HEK293 (cell line): Measurements from ENCODE around the gene PAX2.

ENCODE experiments used
- CTCF ChIA-PET: fragments of 350-600 bp; formaldehyde crosslinking; extraction: SDS; loops from one replicate; lab custom pipeline; 2021; ENCODE audit warnings: antibody characterized with exemption; lab: Yijun Ruan, JAX
- POLR2A ChIA-PET: fragments of 300-600 bp; formaldehyde crosslinking; extraction: SDS; loops from one replicate; lab custom pipeline; 2020; ENCODE audit warnings: antibody characterized with exemption, inconsistent platforms; lab: Yijun Ruan, JAX
- H3K27ac ChIP-seq: fragments of 200-500 bp; sonication (Bioruptor generic); 2 replicates; pipeline ENCODE4 v1.5.1; 2014; ENCODE audit warnings: low read depth, low read length, control low read depth, inconsistent platforms; ENCODE audit errors: extremely low read depth
- H3K36me3 ChIP-seq, 2 experiments: fragments of 200-500 bp in 1 of 2; sonication (Bioruptor generic) in 1 of 2; 1 replicate in 1 of 2; 2 replicates in 1 of 2; pipeline ENCODE4 v1.5.1; 2014 to 2017; ENCODE audit warnings: inconsistent platforms in 2 of 2, low read length in 2 of 2; ENCODE audit not compliant: control insufficient read depth in 2 of 2, insufficient read depth in 1 of 2
- H3K4me1 ChIP-seq: fragments of 200-500 bp; sonication (Bioruptor generic); 2 replicates; pipeline ENCODE4 v1.5.1; 2014; ENCODE audit warnings: mild to moderate bottlenecking, low read length, inconsistent platforms; ENCODE audit not compliant: control insufficient read depth, insufficient read depth
- H3K4me3 ChIP-seq: 2 replicates; pipeline ENCODE4 v1.5.1; 2011; ENCODE audit warnings: low read depth, mild to moderate bottlenecking, control low read depth, low read length, moderate library complexity
- H3K9me3 ChIP-seq: fragments of 200-500 bp; sonication (Bioruptor generic); 2 replicates; pipeline ENCODE4 v1.5.1; 2014; ENCODE audit warnings: low read depth, low read length, inconsistent platforms; ENCODE audit not compliant: control insufficient read depth, insufficient read depth
- EGR2 ChIP-seq: fragments of 450-650 bp; formaldehyde crosslinking; IDR thresholded peaks from 2 replicates; pipeline ENCODE4 v1.5.1; 2016; ENCODE audit warnings: low read depth, missing biosample characterization, missing genetic modification characterization
- GLI2 ChIP-seq: fragments of 450-650 bp; formaldehyde crosslinking; IDR thresholded peaks from 2 replicates; pipeline ENCODE4; 2017; ENCODE audit warnings: missing biosample characterization, missing genetic modification characterization, low read depth, borderline replicate concordance
- HOXA7 ChIP-seq: sonication (generic); formaldehyde crosslinking; IDR thresholded peaks from 2 replicates; pipeline ENCODE4 v1.8.1; 2022; ENCODE audit warnings: missing genetic modification reagents, borderline replicate concordance
- HOXC10 ChIP-seq: sonication (generic); formaldehyde crosslinking; IDR thresholded peaks from 2 replicates; pipeline ENCODE4 v1.8.1; 2023; ENCODE audit warnings: mild to moderate bottlenecking, missing genetic modification reagents
- KLF7 ChIP-seq: fragments of 450-650 bp; formaldehyde crosslinking; IDR thresholded peaks from 2 replicates; pipeline ENCODE4 v1.5.1; 2016; ENCODE audit warnings: missing biosample characterization, missing genetic modification characterization, borderline replicate concordance
- REPIN1 ChIP-seq: fragments of 450-650 bp; formaldehyde crosslinking; IDR thresholded peaks from 2 replicates; pipeline ENCODE4 v1.5.1; 2017; ENCODE audit warnings: missing biosample characterization, missing genetic modification characterization, low read depth
- ZBTB17 ChIP-seq: fragments of 450-650 bp; formaldehyde crosslinking; IDR thresholded peaks from 2 replicates; pipeline ENCODE4 v1.5.1; 2016; ENCODE audit warnings: missing biosample characterization, missing genetic modification characterization
- ZBTB48 ChIP-seq: fragments of 450-650 bp; formaldehyde crosslinking; IDR thresholded peaks from 2 replicates; pipeline ENCODE4 v1.5.1; 2016; ENCODE audit warnings: missing biosample characterization, missing genetic modification characterization
- ZEB2 ChIP-seq: fragments of 450-650 bp; formaldehyde crosslinking; IDR thresholded peaks from 2 replicates; pipeline ENCODE4 v1.5.1; 2016; ENCODE audit warnings: missing biosample characterization, missing genetic modification characterization
- ZFP41 ChIP-seq: fragments of 450-650 bp; formaldehyde crosslinking; IDR thresholded peaks from 2 replicates; pipeline ENCODE4 v1.5.1; 2016; ENCODE audit warnings: missing biosample characterization, missing genetic modification characterization, borderline replicate concordance
- ZNF114 ChIP-seq: fragments of 450-650 bp; formaldehyde crosslinking; IDR thresholded peaks from 2 replicates; pipeline ENCODE4 v1.5.0; 2017; ENCODE audit warnings: missing biosample characterization, missing genetic modification characterization
- ZNF138 ChIP-seq: fragments of 450-650 bp; formaldehyde crosslinking; IDR thresholded peaks from 2 replicates; pipeline ENCODE4 v1.5.1; 2016; ENCODE audit warnings: missing biosample characterization, missing genetic modification characterization, borderline replicate concordance
- ZNF140 ChIP-seq: fragments of 450-650 bp; formaldehyde crosslinking; IDR thresholded peaks from 2 replicates; pipeline ENCODE4 v1.5.1; 2016; ENCODE audit warnings: missing biosample characterization, missing genetic modification characterization
- ZNF174 ChIP-seq: fragments of 450-650 bp; formaldehyde crosslinking; IDR thresholded peaks from 2 replicates; pipeline ENCODE4 v1.5.0; 2017; ENCODE audit warnings: missing biosample characterization, mild to moderate bottlenecking, missing genetic modification characterization
- ZNF175 ChIP-seq: fragments of 450-650 bp; formaldehyde crosslinking; IDR thresholded peaks from 2 replicates; pipeline ENCODE4 v1.5.1; 2016; ENCODE audit warnings: missing biosample characterization, missing genetic modification characterization
- ZNF248 ChIP-seq: fragments of 450-650 bp; formaldehyde crosslinking; IDR thresholded peaks from 2 replicates; pipeline ENCODE4 v1.5.1; 2017; ENCODE audit warnings: missing biosample characterization, missing genetic modification characterization
- ZNF416 ChIP-seq: fragments of 450-650 bp; formaldehyde crosslinking; IDR thresholded peaks from 2 replicates; pipeline ENCODE4 v1.5.1; 2016; ENCODE audit warnings: missing biosample characterization, missing genetic modification characterization
- ZNF555 ChIP-seq: fragments of 450-650 bp; formaldehyde crosslinking; conservative IDR thresholded peaks from 2 replicates; pipeline ENCODE4 v1.5.1; 2017; ENCODE audit warnings: missing biosample characterization, mild to moderate bottlenecking, missing genetic modification characterization, inconsistent platforms
- ZNF561 ChIP-seq: fragments of 450-650 bp; IDR thresholded peaks from 2 replicates; pipeline ENCODE4 v1.5.1; 2018; ENCODE audit warnings: missing biosample characterization, missing genetic modification characterization, borderline replicate concordance
- ZNF610 ChIP-seq: fragments of 450-650 bp; formaldehyde crosslinking; IDR thresholded peaks from 2 replicates; pipeline ENCODE4 v1.5.1; 2016; ENCODE audit warnings: missing biosample characterization, missing genetic modification characterization, borderline replicate concordance
- ZNF654 ChIP-seq: fragments of 450-650 bp; formaldehyde crosslinking; IDR thresholded peaks from 2 replicates; pipeline ENCODE4 v1.5.1; 2016; ENCODE audit warnings: low read depth, missing biosample characterization, missing genetic modification characterization
- ZNF670 ChIP-seq: fragments of 450-650 bp; formaldehyde crosslinking; IDR thresholded peaks from 2 replicates; pipeline ENCODE4 v1.5.1; 2016; ENCODE audit warnings: missing biosample characterization, missing genetic modification characterization, low read depth
- ZNF701 ChIP-seq: fragments of 450-650 bp; formaldehyde crosslinking; IDR thresholded peaks from 2 replicates; pipeline ENCODE4 v1.5.1; 2016; ENCODE audit warnings: missing biosample characterization, missing genetic modification characterization
- ZNF843 ChIP-seq: fragments of 450-650 bp; formaldehyde crosslinking; IDR thresholded peaks from 2 replicates; pipeline ENCODE4 v1.5.1; 2016; ENCODE audit warnings: missing biosample characterization, missing genetic modification characterization
- ZSCAN23 ChIP-seq: fragments of 450-650 bp; formaldehyde crosslinking; IDR thresholded peaks from 2 replicates; pipeline ENCODE4 v1.5.1; 2016; ENCODE audit warnings: missing biosample characterization, missing genetic modification characterization
- TF ChIP-seq, protein P1 (sequence below): fragments of 450-650 bp; formaldehyde crosslinking; IDR thresholded peaks from 2 replicates; pipeline ENCODE4 v1.5.1; 2016; ENCODE audit warnings: missing biosample characterization, missing genetic modification characterization
- TF ChIP-seq, protein P2 (sequence below): fragments of 450-650 bp; formaldehyde crosslinking; IDR thresholded peaks from 2 replicates; pipeline ENCODE4 v1.5.1; 2016; ENCODE audit warnings: missing biosample characterization, missing genetic modification characterization
- TF ChIP-seq, protein P3 (sequence below): fragments of 450-650 bp; formaldehyde crosslinking; IDR thresholded peaks from 2 replicates; pipeline ENCODE4 v1.5.1; 2016; ENCODE audit warnings: missing biosample characterization, missing genetic modification characterization
- TF ChIP-seq, protein P4 (sequence below): fragments of 450-650 bp; formaldehyde crosslinking; IDR thresholded peaks from 2 replicates; pipeline ENCODE4 v1.5.1; 2016; ENCODE audit warnings: missing biosample characterization, missing genetic modification characterization

PAX2 gene

DNA sequence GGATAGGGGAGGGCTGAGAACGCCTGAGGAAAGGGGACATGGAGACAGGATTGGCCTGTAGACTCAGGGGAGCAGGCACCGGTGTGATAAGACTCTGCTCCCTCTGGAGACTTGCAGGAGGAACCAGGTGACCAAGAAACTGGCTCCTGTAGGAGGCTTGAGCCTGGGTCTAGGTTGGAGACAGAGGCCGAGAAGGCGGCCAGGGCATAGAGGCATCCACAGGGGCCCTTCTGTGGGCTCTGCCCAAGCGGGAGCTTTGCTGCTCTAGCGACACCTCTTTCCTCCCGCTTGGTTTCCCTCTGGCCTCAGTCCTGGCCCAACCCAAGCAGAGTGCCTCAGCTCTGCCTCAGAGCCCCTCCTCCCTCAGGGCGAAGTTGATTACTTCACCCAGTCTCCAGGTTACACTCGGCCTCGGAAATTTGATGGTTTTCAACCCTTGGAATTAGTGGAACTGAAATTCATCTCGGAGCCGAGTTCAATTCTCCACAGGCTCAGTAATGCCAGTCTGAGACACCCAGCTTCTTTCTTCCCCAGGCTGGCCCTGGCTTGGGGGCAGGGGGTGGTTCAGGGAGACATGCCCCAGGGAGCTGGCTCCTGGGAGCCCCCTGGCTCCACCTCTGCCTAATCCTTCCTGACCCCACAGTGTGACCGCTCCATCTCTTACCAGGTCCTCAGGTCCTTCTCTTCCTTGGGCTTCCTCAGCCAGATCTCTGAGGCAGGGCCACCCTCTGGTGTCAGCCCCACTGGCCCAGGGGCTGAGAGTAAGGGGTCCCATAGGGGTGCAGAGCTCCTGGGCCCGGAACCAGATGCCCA, 60.4 kb downstream of the PAX2 start:
- 0 out of 2 replicates have a peak, but pooled peaks cover 4% of the 10 kb centered on the region for H3K4me1 ChIP-seq
- no peak overlapping the region for H3K4me3 ChIP-seq
- H3K9me3 ChIP-seq: no peaks in the 10 kb centered on the region
- ChIA-PET POLR2A (no interaction called here), CTCF (interaction anchor here (0.9 to 1.4 kb wide), 2 partner anchors 10 to 62 kb away, joined by 3 to 4 read pairs; no protein-coding TSS in a partner anchor)
- H3K27ac ChIP-seq: no peak overlapping the region
- peaks cover 0 to 6% of the 10 kb centered on the region in 2 experiments; a peak in 1 of 3 replicates for H3K36me3 ChIP-seq
- TF ChIP-seq EGR2 (tag by site-specific recombination) (no peak), ZEB2 (tag by site-specific recombination) (no peak), ZNF175 (tag by site-specific recombination) (no peak), KLF7 (tag by site-specific recombination) (no peak), HOXC10 (CRISPR knock-in tag) (no peak), ZNF248 (no peak), ZNF174 (no peak), HOXA7 (CRISPR knock-in tag) (no peak), ZNF555 (tag by site-specific recombination) (no peak), ZNF114 (no peak), ZNF670 (no peak), ZNF140 (no peak), ZNF416 (tag by site-specific recombination) (no peak)
- TF ChIP-seq, protein P1, sequence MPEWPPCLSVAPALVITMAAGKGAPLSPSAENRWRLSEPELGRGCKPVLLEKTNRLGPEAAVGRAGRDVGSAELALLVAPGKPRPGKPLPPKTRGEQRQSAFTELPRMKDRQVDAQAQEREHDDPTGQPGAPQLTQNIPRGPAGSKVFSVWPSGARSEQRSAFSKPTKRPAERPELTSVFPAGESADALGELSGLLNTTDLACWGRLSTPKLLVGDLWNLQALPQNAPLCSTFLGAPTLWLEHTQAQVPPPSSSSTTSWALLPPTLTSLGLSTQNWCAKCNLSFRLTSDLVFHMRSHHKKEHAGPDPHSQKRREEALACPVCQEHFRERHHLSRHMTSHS (tag by site-specific recombination): no peak
- TF ChIP-seq, protein P2, sequence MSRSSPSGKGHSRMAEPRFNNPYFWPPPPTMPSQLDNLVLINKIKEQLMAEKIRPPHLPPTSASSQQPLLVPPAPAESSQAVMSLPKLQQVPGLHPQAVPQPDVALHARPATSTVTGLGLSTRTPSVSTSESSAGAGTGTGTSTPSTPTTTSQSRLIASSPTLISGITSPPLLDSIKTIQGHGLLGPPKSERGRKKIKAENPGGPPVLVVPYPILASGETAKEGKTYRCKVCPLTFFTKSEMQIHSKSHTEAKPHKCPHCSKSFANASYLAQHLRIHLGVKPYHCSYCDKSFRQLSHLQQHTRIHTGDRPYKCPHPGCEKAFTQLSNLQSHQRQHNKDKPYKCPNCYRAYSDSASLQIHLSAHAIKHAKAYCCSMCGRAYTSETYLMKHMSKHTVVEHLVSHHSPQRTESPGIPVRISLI (tag by site-specific recombination): no peak
- TF ChIP-seq, protein P3, sequence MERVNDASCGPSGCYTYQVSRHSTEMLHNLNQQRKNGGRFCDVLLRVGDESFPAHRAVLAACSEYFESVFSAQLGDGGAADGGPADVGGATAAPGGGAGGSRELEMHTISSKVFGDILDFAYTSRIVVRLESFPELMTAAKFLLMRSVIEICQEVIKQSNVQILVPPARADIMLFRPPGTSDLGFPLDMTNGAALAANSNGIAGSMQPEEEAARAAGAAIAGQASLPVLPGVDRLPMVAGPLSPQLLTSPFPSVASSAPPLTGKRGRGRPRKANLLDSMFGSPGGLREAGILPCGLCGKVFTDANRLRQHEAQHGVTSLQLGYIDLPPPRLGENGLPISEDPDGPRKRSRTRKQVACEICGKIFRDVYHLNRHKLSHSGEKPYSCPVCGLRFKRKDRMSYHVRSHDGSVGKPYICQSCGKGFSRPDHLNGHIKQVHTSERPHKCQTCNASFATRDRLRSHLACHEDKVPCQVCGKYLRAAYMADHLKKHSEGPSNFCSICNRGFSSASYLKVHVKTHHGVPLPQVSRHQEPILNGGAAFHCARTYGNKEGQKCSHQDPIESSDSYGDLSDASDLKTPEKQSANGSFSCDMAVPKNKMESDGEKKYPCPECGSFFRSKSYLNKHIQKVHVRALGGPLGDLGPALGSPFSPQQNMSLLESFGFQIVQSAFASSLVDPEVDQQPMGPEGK (tag by site-specific recombination): no peak
- TF ChIP-seq, protein P4, sequence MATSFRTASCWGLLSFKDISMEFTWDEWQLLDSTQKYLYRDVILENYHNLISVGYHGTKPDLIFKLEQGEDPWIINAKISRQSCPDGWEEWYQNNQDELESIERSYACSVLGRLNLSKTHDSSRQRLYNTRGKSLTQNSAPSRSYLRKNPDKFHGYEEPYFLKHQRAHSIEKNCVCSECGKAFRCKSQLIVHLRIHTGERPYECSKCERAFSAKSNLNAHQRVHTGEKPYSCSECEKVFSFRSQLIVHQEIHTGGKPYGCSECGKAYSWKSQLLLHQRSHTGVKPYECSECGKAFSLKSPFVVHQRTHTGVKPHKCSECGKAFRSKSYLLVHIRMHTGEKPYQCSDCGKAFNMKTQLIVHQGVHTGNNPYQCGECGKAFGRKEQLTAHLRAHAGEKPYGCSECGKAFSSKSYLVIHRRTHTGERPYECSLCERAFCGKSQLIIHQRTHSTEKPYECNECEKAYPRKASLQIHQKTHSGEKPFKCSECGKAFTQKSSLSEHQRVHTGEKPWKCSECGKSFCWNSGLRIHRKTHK (tag by site-specific recombination): no peak

DNA sequence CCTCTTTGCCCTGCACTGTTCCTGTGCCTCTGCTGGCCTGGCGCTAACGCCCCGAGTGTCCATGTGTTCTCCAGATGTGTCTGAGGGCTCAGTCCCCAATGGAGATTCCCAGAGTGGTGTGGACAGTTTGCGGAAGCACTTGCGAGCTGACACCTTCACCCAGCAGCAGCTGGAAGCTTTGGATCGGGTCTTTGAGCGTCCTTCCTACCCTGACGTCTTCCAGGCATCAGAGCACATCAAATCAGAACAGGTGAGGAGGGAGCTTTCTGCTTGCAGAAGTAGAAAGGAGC, 60.9 kb downstream of the PAX2 start:
- Histone ChIP-seq H3K9me3 (no peaks in the 10 kb centered on the region), H3K27ac (no peak overlapping the region), H3K4me1 (0 out of 2 replicates have a peak, but pooled peaks cover 4% of the 10 kb centered on the region), H3K36me3 (peaks cover 0 to 6% of the 10 kb centered on the region in 2 experiments; a peak in 1 of 3 replicates), H3K4me3 (no peak overlapping the region)
- POLR2A ChIA-PET: no interaction called here
- CTCF ChIA-PET: interaction anchor here (0.9 to 1.4 kb wide), 2 partner anchors 10 to 62 kb away, joined by 3 to 4 read pairs; no protein-coding TSS in a partner anchor
- TF ChIP-seq, protein P1 (tag by site-specific recombination): no peak
- no peak for TF ChIP-seq ZNF843 (tag by site-specific recombination)
- TF ChIP-seq GLI2 (tag by site-specific recombination): no peak
- no peak for TF ChIP-seq REPIN1 (tag by site-specific recombination)
- no peak for TF ChIP-seq ZSCAN23 (tag by site-specific recombination)
- no peak for TF ChIP-seq ZNF610 (tag by site-specific recombination)
- no peak for TF ChIP-seq ZBTB48
- TF ChIP-seq, protein P2 (tag by site-specific recombination): no peak
- TF ChIP-seq ZFP41 (tag by site-specific recombination): no peak
- TF ChIP-seq ZNF561: no peak
- TF ChIP-seq ZNF138 (tag by site-specific recombination): no peak
- no peak for TF ChIP-seq ZNF701 (tag by site-specific recombination)
- TF ChIP-seq ZBTB17 (tag by site-specific recombination): no peak
- no peak for TF ChIP-seq ZNF654 (tag by site-specific recombination)
